ENCODE results near the gene PKM. TPM values are rescaled to one million over a fixed set of nuclear protein-coding genes. Genes with fewer than 3 reads are reported as not detected.

The PKM gene
- total RNA-seq, 1 donor from 2014 or later, result 452 TPM

DNA sequence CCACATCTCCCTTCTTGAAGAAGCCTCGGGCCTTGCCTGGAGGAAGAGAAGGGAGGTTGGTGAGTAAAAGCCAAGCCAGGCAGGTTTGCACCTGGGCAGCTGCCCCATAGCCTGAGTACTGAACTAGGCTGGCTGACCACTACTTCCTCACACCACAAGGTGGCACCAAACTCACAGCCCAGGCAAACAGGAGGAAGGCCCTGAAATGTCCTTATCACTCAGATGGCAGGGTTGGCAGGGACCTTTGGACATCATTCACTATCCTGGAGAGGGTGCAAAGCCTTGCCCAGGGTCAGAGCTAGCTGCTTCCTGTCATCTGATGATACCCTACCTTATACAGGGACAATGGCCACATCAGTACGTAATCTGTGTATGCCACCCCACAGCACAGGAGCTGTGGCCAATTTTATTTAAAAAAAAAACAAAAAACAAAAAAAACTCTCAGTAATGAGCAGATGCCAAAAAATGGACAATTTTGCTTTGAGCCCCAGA, 31.2 kb downstream of the PKM start:
- Mint-ChIP-seq H3K27me3 (ENCODE audit: low read depth) (peaks cover 29% of the 10 kb centered on the region), H3K9me3 (no peaks in the 10 kb centered on the region), H3K4me3 (no peak overlapping the region), H3K4me1 (peaks cover 3% of the 10 kb centered on the region), H3K36me3 (peaks cover 13% of the 10 kb centered on the region), H3K27ac (no peak overlapping the region)
- TF ChIP-seq, protein P1, sequence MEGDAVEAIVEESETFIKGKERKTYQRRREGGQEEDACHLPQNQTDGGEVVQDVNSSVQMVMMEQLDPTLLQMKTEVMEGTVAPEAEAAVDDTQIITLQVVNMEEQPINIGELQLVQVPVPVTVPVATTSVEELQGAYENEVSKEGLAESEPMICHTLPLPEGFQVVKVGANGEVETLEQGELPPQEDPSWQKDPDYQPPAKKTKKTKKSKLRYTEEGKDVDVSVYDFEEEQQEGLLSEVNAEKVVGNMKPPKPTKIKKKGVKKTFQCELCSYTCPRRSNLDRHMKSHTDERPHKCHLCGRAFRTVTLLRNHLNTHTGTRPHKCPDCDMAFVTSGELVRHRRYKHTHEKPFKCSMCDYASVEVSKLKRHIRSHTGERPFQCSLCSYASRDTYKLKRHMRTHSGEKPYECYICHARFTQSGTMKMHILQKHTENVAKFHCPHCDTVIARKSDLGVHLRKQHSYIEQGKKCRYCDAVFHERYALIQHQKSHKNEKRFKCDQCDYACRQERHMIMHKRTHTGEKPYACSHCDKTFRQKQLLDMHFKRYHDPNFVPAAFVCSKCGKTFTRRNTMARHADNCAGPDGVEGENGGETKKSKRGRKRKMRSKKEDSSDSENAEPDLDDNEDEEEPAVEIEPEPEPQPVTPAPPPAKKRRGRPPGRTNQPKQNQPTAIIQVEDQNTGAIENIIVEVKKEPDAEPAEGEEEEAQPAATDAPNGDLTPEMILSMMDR (IDR thresholded peaks at IDR 0.05; ENCODE audit: unreplicated experiment), result peak; percentile 85
- peak in 1 of 2 experiments; percentile 71 for DNase-seq (ENCODE audit: low spot score in 2 of 2, unreplicated experiment in 2 of 2)

DNA sequence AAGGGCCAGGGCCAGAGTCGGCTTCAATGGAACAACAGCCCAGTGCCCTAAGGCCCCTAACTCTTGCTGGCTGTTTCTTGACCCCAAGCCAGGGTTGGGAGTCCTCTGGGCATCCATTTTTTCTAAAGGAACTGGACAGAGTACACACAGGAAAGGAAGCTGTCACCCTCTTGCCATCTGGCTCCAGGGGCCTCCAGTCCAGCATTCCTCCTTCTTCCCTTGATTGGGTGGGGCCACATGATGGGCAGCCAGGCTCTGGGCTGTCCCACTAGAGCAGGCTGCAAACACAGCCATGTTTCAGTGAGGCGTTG, 31.8 kb downstream of the PKM start:
- H3K36me3 Mint-ChIP-seq, result peaks cover 11% of the 10 kb centered on the region
- H3K9me3 Mint-ChIP-seq, result no peaks in the 10 kb centered on the region
- H3K4me3 Mint-ChIP-seq, result no peak overlapping the region
- peaks cover 3% of the 10 kb centered on the region for H3K4me1 Mint-ChIP-seq
- no peak overlapping the region for H3K27ac Mint-ChIP-seq
- TF ChIP-seq, protein P1 (IDR thresholded peaks at IDR 0.05; ENCODE audit: unreplicated experiment), result no peak
- no peak for DNase-seq (ENCODE audit: low spot score in 2 of 2, unreplicated experiment in 2 of 2)
- peaks cover 31% of the 10 kb centered on the region for H3K27me3 Mint-ChIP-seq (ENCODE audit: low read depth)

GRCh38 chr15:72198356-72199204, 32.4 kb downstream of the PKM start:
- H3K27me3 Mint-ChIP-seq (ENCODE audit: low read depth), result peaks cover 34% of the 10 kb centered on the region
- no peak for DNase-seq (ENCODE audit: low spot score in 2 of 2, unreplicated experiment in 2 of 2)
- no peak overlapping the region for H3K27ac Mint-ChIP-seq
- TF ChIP-seq, protein P1 (IDR thresholded peaks at IDR 0.05; ENCODE audit: unreplicated experiment), result no peak
- H3K4me3 Mint-ChIP-seq, result peak overlapping the region; percentile 76
- H3K4me1 Mint-ChIP-seq, result peaks cover 3% of the 10 kb centered on the region
- H3K36me3 Mint-ChIP-seq, result peaks cover 11% of the 10 kb centered on the region
- H3K9me3 Mint-ChIP-seq, result no peaks in the 10 kb centered on the region

DNA sequence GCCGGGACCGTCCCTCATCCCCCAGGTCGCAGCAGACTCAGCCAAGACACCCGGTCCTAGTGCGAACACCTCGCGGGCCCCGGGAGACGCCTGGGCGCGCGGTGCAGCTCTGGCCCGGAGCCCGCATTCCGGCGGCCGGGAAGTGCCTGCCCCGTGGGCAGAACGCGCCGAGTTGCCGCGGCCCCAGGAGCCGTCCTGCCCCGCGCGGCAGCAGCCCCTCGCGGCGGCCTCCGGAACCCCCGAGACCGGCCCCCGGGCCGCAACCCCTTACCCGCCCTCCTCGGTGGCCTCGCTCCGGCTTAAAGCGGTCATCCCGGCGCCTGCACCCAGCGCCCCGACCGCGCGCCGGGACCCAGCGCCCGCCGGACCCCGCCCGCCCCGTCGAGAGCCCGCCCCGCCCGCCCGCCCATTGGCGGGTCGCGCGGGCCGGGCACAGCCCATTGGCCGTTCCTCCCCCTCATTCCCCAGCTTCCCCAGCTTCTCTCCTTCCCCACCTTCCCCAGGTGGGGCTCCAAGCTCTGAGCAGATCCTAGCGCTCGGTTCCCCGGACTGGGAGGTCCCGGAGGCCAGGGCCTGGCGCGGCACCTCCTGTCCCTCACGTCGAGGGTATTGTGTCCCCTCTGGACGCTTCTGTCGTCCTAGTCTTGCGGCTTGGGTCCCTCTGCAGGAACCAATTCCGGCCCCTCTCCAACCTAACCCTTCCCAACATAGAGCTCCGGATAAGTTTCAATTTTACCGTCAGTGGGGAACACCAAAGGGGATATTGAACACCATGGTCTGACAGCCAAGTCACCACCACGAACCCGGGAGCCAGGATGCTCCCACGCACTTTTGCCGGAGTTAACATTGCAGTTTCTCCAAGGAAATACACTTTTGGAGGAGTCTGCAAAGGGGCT, 33.3 kb downstream of the PKM start, which contains the start of gene GRAMD2A:
GRAMD2A (minus strand) TSS at position 328 of the 896 bp plus-strand sequence.
- Mint-ChIP-seq H3K9me3 (no peaks in the 10 kb centered on the region), H3K4me1 (peaks cover 3% of the 10 kb centered on the region), H3K36me3 (peaks cover 6% of the 10 kb centered on the region), H3K27ac (peak within 1 kb of the TSS; percentile 64), H3K27me3 (ENCODE audit: low read depth) (peaks cover 34% of the 10 kb centered on the region), H3K4me3 (peak within 1 kb of the TSS; percentile 76)
- TF ChIP-seq, protein P1 (IDR thresholded peaks at IDR 0.05; ENCODE audit: unreplicated experiment), result no peak
- DNase-seq (ENCODE audit: low spot score in 2 of 2, unreplicated experiment in 2 of 2), result peak in 1 of 2 experiments; percentile 51

- Mint-ChIP-seq H3K9me3 (no peaks in the 10 kb centered on the region), H3K27ac (no peak overlapping the region), H3K36me3 (peaks cover 4% of the 10 kb centered on the region), H3K4me3 (peak overlapping the region; percentile 70), H3K4me1 (peaks cover 6% of the 10 kb centered on the region), H3K27me3 (ENCODE audit: low read depth) (peaks cover 34% of the 10 kb centered on the region)
- no peak for DNase-seq (ENCODE audit: low spot score in 2 of 2, unreplicated experiment in 2 of 2)
- TF ChIP-seq, protein P1 (IDR thresholded peaks at IDR 0.05; ENCODE audit: unreplicated experiment), result no peak
Measured at GRCh38 chr15:72197041-72197459, 33.9 kb downstream of the PKM start.

Measured in mesothelial cell of epicardium (in vitro differentiated cells).